Measurements from ENCODE around the gene TP53I13. TPM values are rescaled to one million over a fixed set of nuclear protein-coding genes. Genes with fewer than 3 reads are reported as not detected.

The TP53I13 gene
- total RNA-seq, 1 experiment from 2014 or later, result 28.1 TPM

DNA sequence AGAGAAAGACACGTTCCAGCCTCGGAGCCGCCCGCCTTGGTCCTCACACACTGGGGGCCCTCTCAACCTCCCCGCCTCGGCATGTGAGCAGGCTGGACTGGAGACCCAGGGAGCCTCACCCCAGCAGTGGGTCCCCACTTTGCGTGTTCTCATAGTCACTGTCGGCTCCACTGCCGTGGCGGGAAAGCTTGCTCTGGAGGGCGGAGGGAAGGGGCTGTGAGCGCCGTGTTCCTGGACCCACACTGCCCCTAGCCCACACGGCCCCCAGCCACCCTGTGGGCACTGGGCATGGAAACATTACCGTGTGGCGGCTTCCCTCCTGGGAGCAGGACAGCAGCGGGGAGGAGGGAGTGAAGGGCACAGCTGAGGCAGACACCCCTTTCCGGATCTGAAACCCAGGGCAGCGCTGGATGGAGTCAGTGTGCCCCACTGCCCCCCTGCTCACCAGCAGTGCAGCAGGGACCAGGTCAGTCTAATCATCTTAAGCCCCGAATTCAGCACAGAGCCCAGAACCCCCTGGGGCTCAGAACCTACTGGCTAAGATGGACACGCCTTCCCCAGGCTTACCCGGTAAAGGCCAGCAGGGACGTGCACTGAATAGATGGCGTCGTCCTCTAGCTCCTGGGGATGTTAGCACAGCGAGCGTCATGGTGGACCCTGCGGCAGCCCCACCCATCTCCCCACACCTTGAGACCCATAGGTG lies 7.2 kb downstream of the TP53I13 start:
- Histone ChIP-seq H3K9me3 (ENCODE audit: control insufficient read depth, low read depth, low read length) (no peaks in the 10 kb centered on the region), H3K27me3 (ENCODE audit: insufficient read depth, low read length) (no peaks in the 10 kb centered on the region), H4K5ac (ENCODE audit: insufficient read length, low read depth, low read length) (no peak overlapping the region), H3K14ac (ENCODE audit: insufficient read depth, low read length) (no peak overlapping the region), H2BK5ac (ENCODE audit: insufficient read length, low read length) (no peak overlapping the region), H2BK120ac (ENCODE audit: low read depth, low read length, poor library complexity, severe bottlenecking) (no peak overlapping the region), H3K18ac (ENCODE audit: insufficient read length, low read depth, low read length) (no peak overlapping the region), H4K8ac (replicated peaks; ENCODE audit: insufficient read length, low read depth, low read length) (no peak overlapping the region), H3K4me1 (ENCODE audit: insufficient read depth, low read length) (no peaks in the 10 kb centered on the region), H3K4me2 (ENCODE audit: insufficient read depth, insufficient read length, low read length) (no peak overlapping the region), H2AFZ (ENCODE audit: low read length) (no peak overlapping the region), H3K9ac (ENCODE audit: extremely low read depth, insufficient read length, low read length) (no peak overlapping the region), H3K56ac (ENCODE audit: insufficient read length, low read depth, low read length) (no peak overlapping the region), H3T11ph (ENCODE audit: low read length) (no peak overlapping the region), H2BK20ac (ENCODE audit: low read depth, low read length, poor library complexity, severe bottlenecking) (no peak overlapping the region), H4K20me1 (ENCODE audit: control insufficient read depth, insufficient read depth, insufficient read length) (peaks cover 2% of the 10 kb centered on the region), H3K23ac (ENCODE audit: insufficient read length, low read depth, low read length) (no peak overlapping the region), H3K23me2 (ENCODE audit: insufficient read length, low read depth, low read length, poor library complexity, severe bottlenecking) (peaks cover 2% of the 10 kb centered on the region), H4K91ac (ENCODE audit: insufficient read length, low read depth, low read length) (no peak overlapping the region), H2AK5ac (ENCODE audit: insufficient read length, low read length) (no peak overlapping the region), H3K27ac (ENCODE audit: insufficient read length, low read depth, low read length) (no peak overlapping the region), H3K79me1 (ENCODE audit: insufficient read depth, low read depth, low read length, poor library complexity, severe bottlenecking) (no peaks in the 10 kb centered on the region), H3K4ac (ENCODE audit: low read depth, low read length) (no peak overlapping the region), H3K79me2 (ENCODE audit: insufficient read depth, low read length) (no peaks in the 10 kb centered on the region), H2BK15ac (ENCODE audit: low read depth, low read length) (no peak overlapping the region), H2BK12ac (ENCODE audit: insufficient read length, low read depth, low read length) (no peak overlapping the region)
- TF ChIP-seq, protein P1, sequence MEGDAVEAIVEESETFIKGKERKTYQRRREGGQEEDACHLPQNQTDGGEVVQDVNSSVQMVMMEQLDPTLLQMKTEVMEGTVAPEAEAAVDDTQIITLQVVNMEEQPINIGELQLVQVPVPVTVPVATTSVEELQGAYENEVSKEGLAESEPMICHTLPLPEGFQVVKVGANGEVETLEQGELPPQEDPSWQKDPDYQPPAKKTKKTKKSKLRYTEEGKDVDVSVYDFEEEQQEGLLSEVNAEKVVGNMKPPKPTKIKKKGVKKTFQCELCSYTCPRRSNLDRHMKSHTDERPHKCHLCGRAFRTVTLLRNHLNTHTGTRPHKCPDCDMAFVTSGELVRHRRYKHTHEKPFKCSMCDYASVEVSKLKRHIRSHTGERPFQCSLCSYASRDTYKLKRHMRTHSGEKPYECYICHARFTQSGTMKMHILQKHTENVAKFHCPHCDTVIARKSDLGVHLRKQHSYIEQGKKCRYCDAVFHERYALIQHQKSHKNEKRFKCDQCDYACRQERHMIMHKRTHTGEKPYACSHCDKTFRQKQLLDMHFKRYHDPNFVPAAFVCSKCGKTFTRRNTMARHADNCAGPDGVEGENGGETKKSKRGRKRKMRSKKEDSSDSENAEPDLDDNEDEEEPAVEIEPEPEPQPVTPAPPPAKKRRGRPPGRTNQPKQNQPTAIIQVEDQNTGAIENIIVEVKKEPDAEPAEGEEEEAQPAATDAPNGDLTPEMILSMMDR (conservative IDR thresholded peaks at IDR 0.05), result no peak
- no peaks in the 10 kb centered on the region for H3K9me3 Mint-ChIP-seq
- no peak overlapping the region for H3K4me3 Mint-ChIP-seq
- peaks cover 2 to 13% of the 10 kb centered on the region in 2 experiments for H3K4me1 Mint-ChIP-seq
- no peak overlapping the region for H3K27ac Mint-ChIP-seq
- H3K36me3 Mint-ChIP-seq (ENCODE audit: insufficient read depth in 1 of 3, low read depth in 3 of 3), result peaks cover 19 to 61% (median 49%) of the 10 kb centered on the region in 3 experiments
- WGBS (ENCODE audit: extremely low coverage, insufficient read length, low lambda C conversion rate), result no CpG with 5 or more reads among the region's 28 CpGs
- peak; percentile 29 for DNase-seq
- H3K27me3 Mint-ChIP-seq (ENCODE audit: low read depth), result peaks cover 8% of the 10 kb centered on the region

Measured in H9 (cell line).